Omental fat pad (tissue), 4 donors: ENCODE measurements around the gene LRRC27. TPM values are rescaled to one million over a fixed set of nuclear protein-coding genes. Genes with fewer than 3 reads are reported as not detected.
"Not testable (repeated sequence)": the region's sequence is repeated elsewhere in the genome, so short reads cannot be mapped to it uniquely, and the experiment has no call there.

Source experiments
- ATAC-seq: fragments of 150-250 bp; one replicate; pipeline ENCODE4 v1.9.1; 2016; ENCODE audit warnings: mild to moderate bottlenecking, moderate library complexity; ENCODE audit not compliant: low FRiP score
- DNase-seq: peaks from one replicate; pipeline ENCODE4 v3.0.0-alpha.2; 2019; ENCODE audit warnings: low spot score
- CTCF ChIP-seq, 3 donors: fragments of 450-650 bp; IDR thresholded peaks; one replicate each; pipeline ENCODE4 v1.5.1; 2016 to 2017; ENCODE audit warnings: antibody characterized with exemption in 3 of 3, mild to moderate bottlenecking in 3 of 3, moderate library complexity in 2 of 3
- total RNA-seq, 4 donors: library from RNA; depleted of rRNA; stranded (reverse); fragments of >200 nt; gene quantifications; one replicate each; pipeline ENCODE4 v1.1.0, GENCODE V29; 2016

Gene LRRC27
- total RNA-seq, 4 donors from 2014 or later = 5.0 to 12.1 (median 7.7) TPM

GRCh38 chr10:132292287-132293200 is 39.4 kb upstream of the LRRC27 start:
- DNase-seq (no peak), ATAC-seq (no peak)
- TF ChIP-seq CTCF (IDR thresholded peaks at IDR 0.05) = no peak

- TF ChIP-seq CTCF (IDR thresholded peaks at IDR 0.05) = no peak
- ATAC-seq = no peak
- no peak for DNase-seq
Observed at GRCh38 chr10:132293201-132293812, 38.7 kb upstream of the LRRC27 start.

DNA sequence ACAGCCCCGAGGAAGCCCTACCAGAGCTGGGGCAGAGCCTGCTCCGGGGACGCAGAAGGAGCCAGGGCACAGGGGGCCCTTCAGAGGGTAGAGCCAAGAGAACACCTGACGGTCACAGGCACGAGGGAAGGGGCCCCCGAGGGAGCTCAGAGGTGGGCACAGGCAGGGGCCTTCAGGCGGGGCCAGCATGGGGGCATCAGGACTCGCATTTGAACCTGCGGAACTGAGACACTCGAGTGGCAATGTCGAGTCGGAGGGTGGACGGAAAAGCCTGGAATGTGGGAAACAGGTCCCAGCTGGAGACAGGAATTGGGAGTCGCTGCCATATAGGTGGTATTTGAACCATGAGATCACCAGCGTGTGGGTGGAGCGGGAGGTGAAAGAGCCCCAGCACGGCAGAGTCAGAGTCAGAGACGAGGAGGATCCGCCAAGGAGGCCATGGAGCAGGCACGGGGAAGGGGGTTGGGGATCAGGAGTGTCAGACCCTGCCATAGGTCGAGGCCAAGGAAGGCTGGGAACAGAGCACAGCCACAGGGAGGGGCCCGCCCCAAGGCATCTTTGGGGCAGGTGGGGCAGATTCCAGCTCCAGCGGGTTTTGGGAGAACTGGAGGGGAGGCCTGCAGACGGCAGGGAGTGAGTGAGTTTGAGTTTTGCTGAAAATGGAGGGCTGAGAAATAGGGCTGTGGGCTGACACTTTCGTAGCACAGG is 38.0 kb upstream of the LRRC27 start:
- no peak for TF ChIP-seq CTCF (IDR thresholded peaks at IDR 0.05)
- ATAC-seq = no peak
- no peak for DNase-seq

GRCh38 chr10:132294561-132295318 is 37.3 kb upstream of the LRRC27 start:
- TF ChIP-seq CTCF (IDR thresholded peaks at IDR 0.05) = no peak
- no peak for ATAC-seq
- DNase-seq = no peak

GRCh38 chr10:132295481-132295880 is 36.5 kb upstream of the LRRC27 start:
- not testable (repeated sequence) for ATAC-seq, DNase-seq

DNA sequence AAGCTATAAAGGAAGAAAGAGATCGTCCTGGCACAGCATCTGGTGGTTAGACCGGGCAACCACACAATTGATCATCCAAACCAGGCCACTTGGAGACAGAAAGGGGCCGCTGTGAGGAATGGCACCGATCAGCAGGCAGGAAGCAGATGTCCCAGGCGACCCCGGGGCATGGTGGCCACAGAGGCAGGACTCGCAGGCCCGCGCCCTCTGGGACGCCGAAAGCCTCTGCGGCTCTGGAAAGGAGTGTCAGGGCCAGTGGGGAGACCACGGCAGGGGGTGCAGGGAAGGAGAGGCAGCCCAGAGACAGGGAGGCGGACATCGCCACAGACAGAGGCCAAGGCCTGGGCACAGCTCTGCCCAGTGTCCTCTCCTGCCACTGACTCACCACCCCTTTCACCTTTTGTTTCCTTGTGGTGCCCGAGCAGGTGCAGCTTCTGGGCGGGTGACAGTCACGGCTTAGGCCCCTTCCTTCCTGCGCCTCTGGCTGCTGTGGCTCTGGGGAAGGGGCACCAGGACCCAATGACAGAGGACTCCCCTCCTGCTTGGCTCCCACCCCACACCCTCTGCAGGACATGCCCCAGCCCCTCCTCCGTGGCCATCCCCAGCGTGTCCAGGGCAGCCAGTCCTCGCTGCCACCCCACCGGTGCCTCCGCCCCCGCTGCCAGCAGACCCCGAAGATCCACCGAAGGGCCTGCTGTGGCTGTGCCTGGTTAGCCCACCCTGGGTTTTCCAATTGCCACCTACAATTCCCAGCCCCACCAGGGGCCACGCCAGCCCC is 35.1 kb upstream of the LRRC27 start:
- no peak for TF ChIP-seq CTCF (IDR thresholded peaks at IDR 0.05)
- DNase-seq (no peak), ATAC-seq (no peak)
